GM12892 (cell line): ENCODE results near the gene SSBP3.

Experiments used
- POLR2A ChIP-seq: IDR thresholded peaks from 2 replicates; pipeline ENCODE4 v1.6.1; 2011; ENCODE audit warnings: low read depth, low read length, control low read depth
- POLR2AphosphoS5 ChIP-seq: IDR thresholded peaks from 2 replicates; pipeline ENCODE4 v1.6.1; 2011; ENCODE audit warnings: low read depth, low read length, control low read depth

DNA sequence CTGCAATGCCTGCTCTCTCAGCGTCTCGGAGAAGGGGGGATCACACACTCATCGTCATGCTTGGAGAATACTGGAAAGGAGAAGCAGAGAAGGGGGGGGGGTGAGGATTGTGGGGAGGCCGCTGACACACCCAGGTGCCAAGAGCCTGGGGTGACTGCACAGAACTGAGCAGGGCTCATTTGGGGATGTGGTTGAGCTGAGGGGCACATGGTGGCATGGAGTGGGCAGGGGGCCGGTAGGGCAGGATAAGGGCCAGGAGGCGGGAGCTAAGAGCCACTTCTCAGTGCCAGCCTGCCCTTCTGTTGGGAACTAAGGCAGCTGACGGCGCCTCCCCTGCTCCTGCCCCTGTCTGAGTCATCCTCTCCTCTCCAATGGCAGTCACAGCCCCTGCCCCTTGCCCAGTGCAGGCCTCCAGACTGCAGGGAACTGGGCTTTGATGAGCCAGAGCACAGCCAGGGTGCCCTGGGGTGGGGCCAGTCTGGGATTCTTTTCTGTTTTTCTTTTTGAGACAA lies 179.0 kb downstream of the SSBP3 start:
- TF ChIP-seq POLR2AphosphoS5 (no peak), POLR2A (no peak)
